NCI-H2029 treated with DMSO at 0.1 percent for 48 hours (cell line): ENCODE results near the gene TUBB1.

ENCODE experiments used
- DNase-seq: peaks from one replicate; lab custom pipeline; 2025; lab: John Stamatoyannopoulos, UW

The TUBB1 gene

DNA sequence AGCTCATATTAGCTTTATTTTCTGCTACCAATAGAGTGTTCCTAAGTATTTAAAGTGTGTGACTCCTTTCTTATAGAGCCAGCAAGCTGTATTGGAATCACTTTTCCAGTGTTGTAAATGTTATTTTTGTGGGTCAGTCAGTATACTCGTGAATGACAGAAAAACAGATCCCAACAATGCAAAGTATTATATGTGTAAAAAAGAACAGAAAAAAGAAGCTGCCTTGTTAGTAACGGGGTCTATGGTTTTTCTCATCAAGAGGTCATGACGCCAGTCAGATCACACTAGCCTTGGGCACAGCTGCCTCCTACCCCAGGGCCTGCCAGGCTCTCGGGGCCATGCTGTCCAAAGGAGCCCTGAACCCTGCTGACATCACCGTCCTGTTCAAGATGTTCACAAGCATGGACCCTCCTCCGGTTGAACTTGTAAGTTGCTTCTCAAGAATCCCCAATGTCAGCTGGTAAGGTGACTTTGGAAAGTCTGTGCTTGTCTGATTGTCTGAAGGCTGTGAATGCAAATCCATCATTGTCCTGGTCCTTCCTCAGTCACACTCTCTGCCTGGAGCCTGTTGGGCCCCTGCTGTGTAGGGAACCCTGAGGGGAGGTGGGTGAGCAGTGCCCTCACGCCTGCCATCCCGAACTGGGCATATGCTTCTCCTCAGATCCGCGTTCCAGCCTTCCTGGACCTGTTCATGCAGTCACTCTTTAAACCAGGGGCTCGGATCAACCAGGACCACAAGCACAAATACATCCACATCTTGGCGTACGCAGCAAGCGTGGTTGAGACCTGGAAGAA lies 28.4 kb upstream of the TUBB1 start:
- no peak for DNase-seq

DNA sequence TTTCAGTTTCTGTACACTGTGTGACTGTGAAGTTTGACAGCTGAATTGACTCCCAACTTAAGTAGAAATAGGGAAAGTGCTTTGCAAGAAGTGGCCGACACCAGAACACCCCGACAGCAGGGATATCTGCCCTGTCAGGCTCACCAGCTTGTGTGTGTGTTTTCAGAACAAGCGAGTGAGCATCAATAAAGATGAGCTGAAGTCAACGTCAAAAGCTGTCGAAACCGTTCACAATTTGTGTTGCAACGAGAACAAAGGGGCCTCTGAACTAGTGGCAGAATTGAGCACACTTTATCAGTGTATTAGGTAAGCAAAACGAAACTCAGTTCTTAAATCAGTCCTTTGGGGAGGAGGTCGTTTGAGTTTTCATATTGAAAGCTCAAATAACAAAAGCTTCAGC lies 27.5 kb upstream of the TUBB1 start:
- DNase-seq, result no peak

DNA sequence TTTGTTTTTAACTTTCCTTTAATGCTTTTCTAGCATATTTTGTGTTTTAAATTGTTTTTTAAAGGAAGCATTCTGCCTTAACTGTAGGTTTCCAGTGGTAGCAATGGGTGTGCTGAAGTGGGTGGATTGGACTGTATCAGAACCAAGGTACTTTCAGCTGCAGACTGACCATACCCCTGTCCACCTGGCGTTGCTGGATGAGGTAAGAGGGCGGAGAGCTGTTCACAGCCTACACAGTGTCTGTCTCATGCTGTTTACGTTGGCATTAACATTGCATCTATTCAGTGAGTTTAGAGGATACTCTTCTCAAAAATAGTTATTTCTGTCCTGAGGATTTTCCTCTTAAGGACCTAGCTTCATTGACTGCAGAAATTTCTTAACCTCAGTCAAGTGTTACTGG lies 26.3 kb upstream of the TUBB1 start:
- no peak for DNase-seq

DNA sequence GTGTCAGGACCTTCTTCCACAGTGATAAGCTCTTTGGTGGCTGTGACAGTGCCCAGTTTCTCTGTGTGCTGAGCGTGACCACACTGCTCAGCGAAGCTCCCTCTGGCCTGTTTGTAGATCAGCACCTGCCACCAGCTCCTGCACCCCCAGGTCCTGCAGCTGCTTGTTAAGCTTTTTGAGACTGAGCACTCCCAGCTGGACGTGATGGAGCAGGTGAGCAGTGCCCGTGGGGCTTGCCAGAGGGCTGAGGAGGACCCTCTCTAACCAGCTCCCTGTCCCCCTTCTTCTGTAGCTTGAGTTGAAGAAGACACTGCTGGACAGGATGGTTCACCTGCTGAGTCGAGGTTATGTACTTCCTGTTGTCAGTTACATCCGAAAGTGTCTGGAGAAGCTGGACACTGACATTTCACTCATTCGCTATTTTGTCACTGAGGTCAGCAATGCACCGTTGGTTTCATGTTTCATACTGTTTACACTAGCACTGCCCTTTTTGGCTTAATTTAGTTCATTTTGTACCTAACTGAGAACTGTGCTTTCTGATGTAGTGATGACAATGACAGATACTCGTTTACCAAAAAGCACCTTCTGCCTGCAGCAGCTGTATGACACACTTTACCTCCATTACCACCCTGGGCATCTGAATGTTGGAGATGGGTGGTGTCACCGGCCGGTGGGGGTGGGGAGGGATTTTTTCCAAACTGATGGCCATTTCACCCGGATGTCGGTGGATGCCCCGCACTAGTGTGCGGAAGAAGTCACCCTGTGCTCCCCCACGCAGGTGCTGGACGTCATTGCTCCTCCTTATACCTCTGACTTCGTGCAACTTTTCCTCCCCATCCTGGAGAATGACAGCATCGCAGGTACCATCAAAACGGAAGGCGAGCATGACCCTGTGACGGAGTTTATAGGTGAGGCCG lies 25.6 kb upstream of the TUBB1 start:
- no peak for DNase-seq

DNA sequence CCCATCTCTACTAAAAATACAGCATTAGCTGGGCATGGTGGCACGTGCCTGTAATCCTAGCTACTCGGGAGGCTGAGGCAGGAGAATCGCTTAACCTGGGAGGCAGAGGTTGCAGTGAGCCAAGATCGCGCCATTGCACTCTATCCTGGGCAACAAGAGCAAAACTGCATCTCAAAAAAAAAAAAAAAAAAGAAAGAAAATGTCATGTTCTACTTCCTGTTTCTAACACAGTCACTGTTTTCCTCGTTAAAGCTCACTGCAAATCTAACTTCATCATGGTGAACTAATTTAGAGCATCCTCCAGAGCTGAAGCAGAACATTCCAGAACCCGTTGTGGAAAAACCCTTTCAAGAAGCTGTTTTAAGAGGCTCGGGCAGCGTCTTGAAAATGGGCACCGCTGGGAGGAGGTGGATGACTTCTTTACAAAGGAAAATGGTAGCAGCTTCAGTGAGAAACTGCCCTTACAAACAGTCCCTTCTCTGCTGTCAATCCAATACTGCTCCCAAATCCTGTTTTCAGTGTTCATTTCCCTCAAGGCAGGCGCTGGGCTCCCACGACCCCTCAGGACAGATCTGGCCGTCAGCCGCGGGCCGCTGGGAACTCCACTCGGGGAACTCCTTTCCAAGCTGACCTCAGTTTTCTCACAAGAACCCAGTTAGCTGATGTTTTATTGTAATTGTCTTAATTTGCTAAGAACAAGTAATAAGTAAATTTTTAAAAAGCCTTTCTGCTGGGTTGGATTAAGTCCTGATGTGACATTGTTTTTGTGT lies 24.7 kb upstream of the TUBB1 start:
- no peak for DNase-seq

DNA sequence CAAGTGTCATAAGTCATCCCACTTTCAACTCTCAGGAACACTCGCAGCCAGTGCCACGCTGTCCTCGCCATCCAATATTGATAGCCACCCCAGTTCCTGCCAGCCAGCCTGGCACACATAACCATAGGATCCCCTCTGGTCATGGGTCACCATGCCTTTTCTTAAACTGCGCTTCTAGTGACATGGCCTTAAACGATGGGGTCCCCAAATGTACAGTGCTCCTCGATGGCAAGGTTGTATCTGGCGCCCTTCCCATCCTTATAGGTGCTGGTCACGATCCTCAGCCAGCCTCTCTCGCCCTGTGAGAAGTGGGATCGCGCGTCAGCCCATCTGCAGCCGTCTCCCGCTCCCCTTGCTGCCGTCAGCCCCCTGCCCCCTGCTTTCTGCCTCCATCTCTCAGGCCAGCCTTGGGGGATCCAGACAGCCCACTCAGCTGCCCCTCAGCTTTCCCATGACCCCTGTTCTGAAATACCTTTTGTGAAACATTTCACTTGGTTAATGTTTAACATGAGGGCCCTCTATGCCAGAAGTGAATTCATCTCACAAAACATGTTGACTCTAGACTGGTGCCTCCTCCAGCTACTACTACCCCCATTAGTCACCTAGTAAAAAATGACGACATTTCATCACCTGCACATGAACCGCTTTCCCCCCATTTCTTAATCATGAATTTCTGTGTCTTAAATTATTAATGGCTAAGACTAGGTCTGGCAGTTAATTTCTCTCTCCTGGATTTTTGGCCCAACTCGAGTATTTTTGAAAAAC lies 23.6 kb upstream of the TUBB1 start:
- DNase-seq, result no peak

DNA sequence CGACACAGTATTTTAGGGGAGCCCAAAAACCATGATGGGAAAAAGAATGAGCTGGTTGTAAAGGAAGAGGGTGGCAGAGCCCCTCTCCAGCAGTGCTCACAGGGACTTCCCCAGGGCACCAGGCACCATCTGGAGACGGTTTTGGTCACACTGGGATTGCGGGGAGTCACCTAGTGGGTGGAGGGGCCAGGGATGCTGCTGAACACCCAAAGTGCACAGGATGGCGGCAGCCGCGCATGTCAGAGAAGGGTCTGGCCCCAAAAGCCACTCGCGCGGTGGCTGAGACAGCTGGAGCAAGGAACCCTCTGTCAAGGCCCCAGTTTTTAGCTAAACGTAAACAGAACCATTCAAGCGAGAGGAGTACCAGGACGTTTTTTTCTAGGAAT lies 23.0 kb upstream of the TUBB1 start:
- no peak for DNase-seq

DNA sequence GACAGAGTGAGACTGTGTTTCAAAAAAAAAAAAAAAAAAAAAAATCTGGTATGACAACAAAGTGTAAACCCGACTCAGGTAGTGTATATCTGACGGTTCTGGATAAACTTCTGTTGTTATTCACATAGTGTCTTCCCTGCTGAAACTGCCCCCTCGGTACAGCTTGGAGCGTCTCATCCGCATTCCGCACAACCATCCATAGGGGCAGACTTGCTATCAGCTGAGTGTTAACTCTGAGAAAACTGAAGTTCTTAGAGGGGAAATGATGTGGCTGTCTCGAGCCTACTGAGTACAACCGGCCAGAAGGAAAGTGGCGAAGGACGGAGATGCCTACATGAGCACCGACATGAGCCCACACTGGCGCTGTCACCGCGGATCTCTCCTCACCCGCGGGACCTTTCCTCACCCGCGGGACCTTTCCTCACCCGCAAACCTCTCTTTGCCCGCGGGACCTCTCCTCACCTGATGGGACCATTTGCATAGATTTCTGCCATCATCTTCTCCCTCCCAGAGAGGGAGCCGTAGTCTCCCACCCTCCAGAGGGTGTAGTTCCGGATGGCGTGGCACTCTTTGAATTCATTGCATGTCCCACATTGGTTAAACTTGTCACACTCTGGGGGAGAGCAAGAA lies 22.0 kb upstream of the TUBB1 start:
- DNase-seq, result no peak

DNA sequence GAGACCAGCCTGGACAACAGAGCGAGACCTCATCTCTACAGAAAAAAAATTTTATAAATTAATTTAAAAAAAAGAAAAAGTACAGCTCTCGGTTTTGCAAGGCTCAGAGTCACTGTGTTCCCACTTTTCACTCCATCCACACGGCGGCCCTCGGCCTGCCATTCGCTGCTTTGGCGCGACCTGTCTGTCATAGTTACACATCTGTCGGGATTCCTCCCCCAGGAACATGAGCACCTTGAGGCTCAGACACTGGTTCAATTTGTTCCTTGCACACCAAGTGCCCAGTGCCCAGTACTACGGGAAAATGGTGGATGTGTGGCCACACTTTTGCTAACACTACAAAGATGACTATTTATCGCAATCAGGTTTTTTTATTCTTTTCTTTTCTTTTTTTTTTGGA lies 20.6 kb upstream of the TUBB1 start:
- no peak for DNase-seq

DNA sequence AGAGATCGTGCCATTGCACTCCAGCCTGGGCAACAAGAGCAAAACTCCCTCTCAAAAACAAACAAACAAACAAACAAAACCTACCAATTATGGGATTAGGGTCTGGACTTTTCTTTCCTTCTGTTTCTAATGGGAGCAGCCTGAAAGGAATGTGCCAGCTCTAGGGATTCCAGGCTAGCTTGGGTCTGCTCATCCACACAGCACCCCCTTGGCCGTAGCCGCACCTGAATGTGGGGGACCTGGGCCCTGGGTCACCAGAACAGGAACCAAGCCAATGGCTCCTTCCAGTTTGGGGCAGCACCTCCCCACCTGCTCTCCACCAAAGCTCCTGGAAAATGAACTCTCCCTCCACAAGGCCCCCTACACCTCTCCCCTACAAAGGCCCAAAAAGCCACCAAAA lies 18.9 kb upstream of the TUBB1 start:
- DNase-seq, result no peak

DNA sequence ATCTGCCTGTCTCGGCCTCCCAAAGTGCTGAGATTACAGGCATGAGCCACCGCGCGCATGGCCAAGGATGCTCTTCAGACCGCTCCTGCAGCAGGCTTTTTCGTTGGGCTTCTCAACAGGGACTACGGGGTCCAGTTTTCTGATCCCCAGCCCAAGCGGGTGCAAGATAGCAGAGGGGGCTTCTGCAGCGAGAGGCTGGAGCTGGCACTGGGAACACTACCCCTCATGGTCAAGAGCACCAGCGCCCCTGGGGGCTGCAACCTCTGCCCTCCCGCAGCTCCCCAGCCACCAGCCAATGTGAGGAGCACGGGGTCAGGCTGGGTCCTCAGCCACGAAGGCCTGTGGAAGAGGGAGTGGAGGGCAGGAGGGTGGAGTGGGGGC lies 18.2 kb upstream of the TUBB1 start:
- no peak for DNase-seq

DNA sequence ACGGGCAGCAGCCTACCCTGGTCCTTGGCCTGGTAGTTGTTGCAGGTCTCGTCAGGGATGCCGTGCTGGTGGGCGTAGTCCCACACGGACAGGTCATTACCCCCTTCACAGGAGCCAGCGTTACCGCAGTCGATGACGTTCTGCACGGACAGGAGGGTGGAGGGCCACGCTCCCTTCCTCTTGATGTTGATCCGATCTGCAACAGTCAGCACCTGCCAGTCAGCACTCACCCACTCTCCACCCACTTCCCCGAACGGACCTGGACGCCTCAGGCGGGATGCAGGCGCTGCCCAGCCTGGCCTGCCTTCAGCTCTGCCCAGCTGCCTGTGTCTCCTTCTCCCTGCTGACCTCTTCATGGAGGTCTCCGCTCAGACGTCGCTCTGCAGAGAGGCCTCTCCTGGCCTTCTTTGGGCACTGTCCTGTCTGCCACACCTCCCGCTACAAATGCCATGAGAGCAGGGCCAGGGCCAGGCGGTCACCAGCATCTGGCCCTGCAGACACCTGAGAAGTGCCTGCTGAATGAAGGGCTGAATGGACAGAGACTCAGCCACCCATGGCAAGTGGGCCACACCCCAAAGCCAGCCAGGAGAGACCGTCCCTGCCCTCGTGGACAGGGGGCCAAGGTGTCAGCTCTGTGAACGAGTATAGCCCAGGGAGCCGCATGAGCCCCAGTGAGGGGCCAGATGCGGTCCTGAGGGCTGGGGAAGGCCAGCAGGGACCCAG lies 17.6 kb upstream of the TUBB1 start:
- no peak for DNase-seq

DNA sequence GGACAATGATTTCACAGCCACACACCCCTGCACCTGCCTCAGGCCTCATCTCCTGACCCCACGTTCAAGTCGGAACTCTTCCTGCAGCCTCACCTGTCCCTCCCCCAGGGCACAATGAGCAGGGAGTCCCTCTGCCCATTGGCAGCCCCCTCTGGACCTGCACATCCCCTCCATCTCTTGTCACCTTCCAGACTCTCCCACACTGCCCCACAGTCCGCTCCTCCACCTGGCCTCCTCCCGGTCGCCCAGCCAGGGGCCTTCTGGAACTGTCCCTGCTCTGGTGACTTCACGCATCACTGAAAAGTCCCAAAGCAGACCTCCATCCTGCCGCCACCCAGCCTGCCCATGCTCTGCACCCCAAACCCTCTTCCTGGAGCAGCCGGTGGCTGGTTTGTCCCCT lies 16.8 kb upstream of the TUBB1 start:
- no peak for DNase-seq

DNA sequence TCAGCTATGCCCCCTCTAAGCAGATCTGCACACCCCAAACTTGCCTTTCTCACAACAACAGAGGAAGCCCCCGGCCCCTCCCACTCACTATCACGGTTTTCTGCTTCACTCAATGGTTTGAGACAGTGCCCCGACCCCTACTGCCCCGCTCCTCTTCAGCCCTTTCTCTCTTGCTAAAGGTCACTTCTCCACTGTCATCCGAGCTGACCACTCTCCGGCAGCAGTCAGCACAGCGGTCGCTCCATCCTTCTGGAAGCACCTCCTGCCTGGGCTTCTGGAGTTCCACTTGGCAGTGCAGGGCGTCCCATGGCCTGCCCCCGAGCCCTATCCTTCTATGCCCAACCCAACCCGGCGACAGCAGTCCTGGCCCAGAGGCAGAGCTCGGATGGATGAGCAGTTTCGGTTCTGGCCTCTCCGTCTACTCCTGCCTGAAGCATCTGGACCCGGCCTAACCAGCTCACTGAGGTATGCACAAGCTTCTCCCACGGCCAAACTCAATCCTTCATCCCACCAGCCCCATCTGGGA lies 16.3 kb upstream of the TUBB1 start:
- DNase-seq, result no peak

DNA sequence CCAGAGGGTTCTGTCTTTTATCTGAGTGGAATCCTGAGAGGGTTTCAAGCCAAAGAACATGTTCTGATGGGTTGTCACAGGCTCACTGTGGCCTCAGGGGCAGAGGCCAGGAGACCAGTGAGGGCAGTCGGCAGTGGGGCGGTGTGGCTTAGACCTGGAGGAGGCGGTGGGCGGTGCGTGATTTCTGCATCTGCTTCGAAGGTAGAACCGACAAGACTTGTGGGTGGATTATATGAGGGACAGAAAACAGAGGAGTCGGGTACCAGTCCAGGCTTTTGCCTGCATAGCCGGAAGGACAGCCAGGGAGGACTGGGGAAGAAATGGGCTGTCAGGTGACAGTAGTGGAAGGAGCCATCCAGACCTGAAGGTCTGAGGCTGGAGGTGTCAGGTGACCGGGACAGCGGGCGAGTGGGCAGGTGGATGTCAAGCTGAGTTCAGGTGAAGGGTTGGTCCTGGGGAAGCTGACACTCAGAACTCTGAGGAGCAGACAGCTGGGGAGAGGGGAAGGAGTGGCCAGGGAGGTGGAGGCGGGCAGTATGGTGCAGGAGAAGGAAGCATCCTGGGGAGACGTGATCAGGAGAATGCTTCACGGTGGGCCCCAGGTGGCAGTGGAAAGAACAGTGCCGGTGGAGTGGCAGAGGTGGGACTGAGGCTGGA lies 15.3 kb upstream of the TUBB1 start:
- no peak for DNase-seq

DNA sequence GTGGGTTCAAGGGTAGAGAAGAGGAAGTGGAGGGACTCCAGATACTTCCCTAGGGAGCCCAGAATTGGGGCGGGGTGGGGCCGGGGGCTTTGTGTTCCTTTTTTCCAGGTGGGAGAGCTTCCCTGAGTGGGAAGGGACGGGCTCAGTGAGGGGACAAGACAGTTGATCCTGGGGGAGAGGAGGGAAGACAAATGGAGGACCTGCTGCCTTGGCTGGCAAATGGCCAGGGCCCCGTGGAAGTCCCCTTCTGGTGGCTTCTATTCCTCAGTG lies 14.8 kb upstream of the TUBB1 start:
- no peak for DNase-seq

DNA sequence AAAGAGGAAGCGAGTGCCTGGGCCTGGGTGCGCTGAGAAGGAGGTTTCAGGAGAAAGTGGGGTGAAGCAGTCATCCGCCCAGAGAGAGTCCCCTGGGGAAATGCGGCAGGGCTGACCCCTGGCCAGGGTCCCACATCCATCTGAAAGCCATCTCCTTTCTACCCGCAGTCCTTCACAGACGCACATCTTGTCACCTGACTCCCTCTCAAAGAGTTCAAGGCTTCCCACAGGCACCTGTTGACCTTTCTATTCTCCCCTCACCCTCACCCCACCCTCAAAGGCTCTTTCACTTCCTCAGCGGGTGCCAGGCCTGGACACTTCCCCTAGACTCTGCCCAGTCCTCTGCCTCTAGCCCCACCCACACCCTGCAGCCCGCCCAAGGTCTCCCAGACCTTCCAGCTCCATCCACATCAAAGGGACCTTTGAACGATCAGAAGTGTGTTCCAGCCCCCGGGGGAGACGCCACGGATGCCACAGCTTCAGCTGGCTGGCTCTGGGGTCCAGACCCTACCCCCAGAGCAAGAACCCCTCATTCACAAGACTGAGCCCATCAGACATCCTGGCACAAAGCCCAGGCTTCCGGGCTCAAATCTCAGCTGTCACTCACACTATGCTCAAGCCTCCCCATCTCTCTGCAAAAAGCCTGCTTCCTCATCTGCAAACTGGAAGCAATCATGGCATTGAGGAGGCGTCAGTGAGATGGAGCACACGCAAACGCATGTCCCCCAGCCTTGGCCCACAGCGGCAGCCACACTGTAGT lies 14.3 kb upstream of the TUBB1 start:
- DNase-seq, result no peak

DNA sequence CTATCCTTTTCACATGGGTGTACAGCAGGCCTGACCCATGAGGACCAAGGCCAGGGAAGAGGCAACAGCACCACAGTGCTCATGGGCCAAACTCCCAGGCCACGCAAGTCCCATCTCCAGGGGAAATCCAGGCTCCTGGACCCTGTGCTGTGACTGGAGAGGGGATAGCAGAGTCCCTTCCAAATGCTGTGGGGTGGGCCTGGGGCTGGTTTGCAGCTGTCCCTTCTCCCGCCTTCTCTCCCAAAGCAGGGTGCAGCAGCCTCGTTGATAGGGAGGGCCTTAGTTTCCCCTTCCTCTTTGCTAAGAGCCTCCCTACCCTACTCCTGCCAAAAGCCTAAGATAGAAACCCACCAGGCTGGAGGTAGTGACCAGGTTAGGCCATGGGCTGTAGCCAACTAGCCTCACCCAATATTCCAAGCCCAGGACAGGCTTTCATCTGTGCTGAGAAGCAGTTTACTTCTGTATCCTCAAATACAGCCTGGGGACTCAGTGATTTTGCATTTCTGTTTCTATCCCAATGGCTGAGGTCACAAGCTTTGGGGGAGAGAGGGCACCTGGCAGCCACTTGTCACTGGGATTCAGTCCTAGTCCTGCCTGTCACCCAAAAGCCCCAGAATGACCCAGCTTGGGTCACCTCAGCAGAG lies 13.6 kb upstream of the TUBB1 start:
- DNase-seq, result no peak
